Liver (tissue), 9 donors: ENCODE results near the gene ZNF746. TPM values are rescaled to one million over a fixed set of nuclear protein-coding genes. Genes with fewer than 3 reads are reported as not detected.

Experiments
- DNase-seq: peaks from one replicate; pipeline ENCODE4 v3.0.0-alpha.2; 2017; ENCODE audit warnings: low spot score
- H3K27ac ChIP-seq, 2 donors: one replicate each; pipeline ENCODE4 v1.7.0; 2013; ENCODE audit warnings: inconsistent platforms in 2 of 2, low read length in 2 of 2, control low read depth in 1 of 2, low read depth in 1 of 2, mild to moderate bottlenecking in 1 of 2
- H3K27me3 ChIP-seq, 4 donors: one replicate each; pipeline versions ENCODE4 v1.6.1 to v1.7.0; 2013; ENCODE audit warnings: low read length in 3 of 4, inconsistent platforms in 1 of 4, mild to moderate bottlenecking in 1 of 4, moderate library complexity in 1 of 4; ENCODE audit not compliant: control insufficient read depth in 4 of 4, insufficient read depth in 4 of 4
- H3K36me3 ChIP-seq, 4 donors: one replicate each; pipeline versions ENCODE4 v1.6.1 to v1.7.0; 2013; ENCODE audit warnings: low read length in 3 of 4, mild to moderate bottlenecking in 3 of 4, low read depth in 1 of 4, moderate library complexity in 1 of 4; ENCODE audit not compliant: control insufficient read depth in 4 of 4, insufficient read depth in 3 of 4
- H3K4me1 ChIP-seq, 4 donors: one replicate each; pipeline versions ENCODE4 v1.6.1 to v1.7.0; 2013; ENCODE audit warnings: low read length in 3 of 4, mild to moderate bottlenecking in 3 of 4, moderate library complexity in 1 of 4; ENCODE audit not compliant: control insufficient read depth in 4 of 4, insufficient read depth in 4 of 4
- H3K4me3 ChIP-seq, 3 donors: one replicate each; pipeline versions ENCODE4 v1.6.1 to v1.7.0; 2013; ENCODE audit warnings: low read length in 3 of 3, control low read depth in 1 of 3, low read depth in 1 of 3, mild to moderate bottlenecking in 1 of 3
- H3K9ac ChIP-seq, 2 donors: one replicate each; pipeline ENCODE4 v1.7.0; 2013; ENCODE audit warnings: low read length in 2 of 2, mild to moderate bottlenecking in 2 of 2, moderate library complexity in 2 of 2, control low read depth in 1 of 2, low read depth in 1 of 2
- H3K9me3 ChIP-seq, 4 donors: one replicate each; pipeline versions ENCODE4 v1.6.1 to v1.7.0; 2013; ENCODE audit warnings: low read length in 3 of 4; ENCODE audit not compliant: control insufficient read depth in 4 of 4
- EGR1 ChIP-seq, 2 donors: IDR thresholded peaks; 2 replicates each; pipeline ENCODE4 v1.6.1; 2016 to 2018; ENCODE audit warnings: antibody characterized with exemption in 2 of 2, low read depth in 2 of 2
- FOXA1 ChIP-seq: IDR thresholded peaks from 2 replicates; pipeline ENCODE4 v1.6.1; 2016; ENCODE audit warnings: antibody characterized with exemption
- FOXA2 ChIP-seq: IDR thresholded peaks from 2 replicates; pipeline ENCODE4 v1.6.1; 2016; ENCODE audit warnings: antibody characterized with exemption
- GABPA ChIP-seq, 2 donors: IDR thresholded peaks in 1 of 2; conservative IDR thresholded peaks in 1 of 2; 2 replicates each; pipeline ENCODE4 v1.6.1; 2016; ENCODE audit warnings: antibody characterized with exemption in 2 of 2, mild to moderate bottlenecking in 1 of 2, moderate library complexity in 1 of 2
- HNF4A ChIP-seq, 2 donors: conservative IDR thresholded peaks; 2 replicates each; pipeline ENCODE4 v1.6.1; 2016; ENCODE audit warnings: antibody characterized with exemption in 2 of 2, mild to moderate bottlenecking in 2 of 2
- HNF4G ChIP-seq: IDR thresholded peaks from 2 replicates; pipeline ENCODE4 v1.6.1; 2016; ENCODE audit warnings: antibody characterized with exemption
- JUND ChIP-seq, 2 donors: IDR thresholded peaks; 2 replicates each; pipeline ENCODE4 v1.6.1; 2016; ENCODE audit warnings: antibody characterized with exemption in 2 of 2
- MAX ChIP-seq: IDR thresholded peaks from 2 replicates; pipeline ENCODE4 v1.6.1; 2016; ENCODE audit warnings: antibody characterized with exemption
- NR2F2 ChIP-seq: IDR thresholded peaks from 2 replicates; pipeline ENCODE4 v1.6.1; 2016; ENCODE audit warnings: antibody characterized with exemption
- RAD21 ChIP-seq, 2 donors: IDR thresholded peaks; 2 replicates each; pipeline ENCODE4 v1.6.1; 2016; ENCODE audit warnings: antibody characterized with exemption in 2 of 2, mild to moderate bottlenecking in 2 of 2
- REST ChIP-seq: IDR thresholded peaks from 2 replicates; pipeline ENCODE4 v1.6.1; 2016; ENCODE audit warnings: antibody characterized with exemption, mild to moderate bottlenecking
- RXRA ChIP-seq, 2 donors: IDR thresholded peaks; 2 replicates each; pipeline ENCODE4 v1.6.1; 2017 to 2018; ENCODE audit warnings: antibody characterized with exemption in 2 of 2, mild to moderate bottlenecking in 1 of 2
- SP1 ChIP-seq: IDR thresholded peaks from 2 replicates; pipeline ENCODE4 v1.6.1; 2018; ENCODE audit warnings: antibody characterized with exemption, mild to moderate bottlenecking
- TAF1 ChIP-seq: conservative IDR thresholded peaks from 2 replicates; pipeline ENCODE4 v1.6.1; 2016; ENCODE audit warnings: antibody characterized with exemption, mild to moderate bottlenecking
- YY1 ChIP-seq: IDR thresholded peaks from 2 replicates; pipeline ENCODE4 v1.6.1; 2016; ENCODE audit warnings: antibody characterized with exemption, mild to moderate bottlenecking
- WGBS: extraction: QIAGEN DNeasy Blood & Tissue Kit; methylation state at CpG from one replicate; pipeline ENCODE4 v1.1.7; 2013; 5-methylcytosine and 5-hydroxymethylcytosine counted together
- polyA plus RNA-seq, 2 donors: library from polyadenylated mRNA; stranded (reverse) in 1 of 2; unstranded in 1 of 2; fragments of 200-250 nt in 1 of 2; fragments of >200 nt in 1 of 2; fragmentation: Nextera tagmentation in 1 of 2; extraction: Ambion mirVana in 1 of 2; gene quantifications; one replicate each; pipeline versions ENCODE4 v1.2.1 to v1.2.3, GENCODE V29; 2013 to 2015
- total RNA-seq, 2 donors: library from RNA; depleted of rRNA; stranded (reverse); fragments of >200 nt; gene quantifications; one replicate each; pipeline ENCODE4 v1.2.3, GENCODE V29; 2014
- TF ChIP-seq, protein P1 (sequence below): IDR thresholded peaks from 2 replicates; pipeline ENCODE4 v1.6.1; 2016; ENCODE audit warnings: antibody characterized with exemption
- TF ChIP-seq, protein P2 (sequence below): IDR thresholded peaks from 2 replicates; pipeline ENCODE4 v1.6.1; 2016; ENCODE audit warnings: antibody characterized with exemption
- TF ChIP-seq, protein P3 (sequence below): fragments of 150-350 bp; IDR thresholded peaks from 2 replicates; pipeline ENCODE4 v1.5.1; 2017; ENCODE audit warnings: improper control_type of control experiment, low read depth, low read length; ENCODE audit not compliant: missing input control
- donor health status: healthy.
- donor health status: healthy.
- donor health status: healthy.
- donor health status: healthy.
- donor health status: healthy.

Gene ZNF746
- total and polyA plus RNA-seq, 4 donors = 3.8 to 13.5 (median 9.2) TPM

DNA sequence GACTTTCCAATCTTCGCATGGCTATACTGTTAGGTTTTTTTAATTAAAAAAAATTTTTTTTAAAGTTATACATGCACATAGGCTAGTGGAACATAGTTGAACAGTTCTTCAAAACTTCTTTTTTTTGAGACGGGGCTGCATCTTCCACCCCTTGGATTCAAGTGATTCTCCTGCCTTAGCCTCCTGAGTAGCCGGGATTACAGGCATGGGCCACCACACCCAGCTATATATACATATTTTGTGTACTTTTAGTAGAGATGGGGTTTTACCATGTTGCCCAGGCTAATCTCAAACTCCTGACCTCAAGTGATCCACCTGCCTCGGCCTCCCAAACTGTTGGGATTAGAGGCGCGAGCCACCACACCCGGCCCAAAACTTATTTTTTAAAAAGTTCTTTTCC lies 54.1 kb downstream of the ZNF746 start:
- Histone ChIP-seq H3K9me3 (no peaks in the 10 kb centered on the region), H3K36me3 (peaks cover 8 to 22% (median 17%) of the 10 kb centered on the region in 4 donors), H3K27me3 (no peaks in the 10 kb centered on the region), H3K27ac (no peak overlapping the region), H3K9ac (no peak overlapping the region), H3K4me1 (no peaks in the 10 kb centered on the region), H3K4me3 (no peak overlapping the region)
- WGBS = 96% methylated on average over 7 of the region's 7 CpGs
- TF ChIP-seq EGR1 (IDR thresholded peaks at IDR 0.05; ENCODE audit: low read depth in 2 of 2) (no peak), NR2F2 (no peak), TAF1 (no peak), JUND (IDR thresholded peaks at IDR 0.05) (no peak), REST (no peak), FOXA1 (no peak), RXRA (IDR thresholded peaks at IDR 0.05) (no peak), HNF4G (no peak), GABPA (IDR thresholded peaks at IDR 0.05 in 1 of 2, conservative IDR thresholded peaks at IDR 0.05 in 1 of 2) (no peak), FOXA2 (no peak), HNF4A (conservative IDR thresholded peaks at IDR 0.05) (no peak), SP1 (no peak), RAD21 (IDR thresholded peaks at IDR 0.05) (no peak), YY1 (no peak), MAX (no peak)
- TF ChIP-seq, protein P1, sequence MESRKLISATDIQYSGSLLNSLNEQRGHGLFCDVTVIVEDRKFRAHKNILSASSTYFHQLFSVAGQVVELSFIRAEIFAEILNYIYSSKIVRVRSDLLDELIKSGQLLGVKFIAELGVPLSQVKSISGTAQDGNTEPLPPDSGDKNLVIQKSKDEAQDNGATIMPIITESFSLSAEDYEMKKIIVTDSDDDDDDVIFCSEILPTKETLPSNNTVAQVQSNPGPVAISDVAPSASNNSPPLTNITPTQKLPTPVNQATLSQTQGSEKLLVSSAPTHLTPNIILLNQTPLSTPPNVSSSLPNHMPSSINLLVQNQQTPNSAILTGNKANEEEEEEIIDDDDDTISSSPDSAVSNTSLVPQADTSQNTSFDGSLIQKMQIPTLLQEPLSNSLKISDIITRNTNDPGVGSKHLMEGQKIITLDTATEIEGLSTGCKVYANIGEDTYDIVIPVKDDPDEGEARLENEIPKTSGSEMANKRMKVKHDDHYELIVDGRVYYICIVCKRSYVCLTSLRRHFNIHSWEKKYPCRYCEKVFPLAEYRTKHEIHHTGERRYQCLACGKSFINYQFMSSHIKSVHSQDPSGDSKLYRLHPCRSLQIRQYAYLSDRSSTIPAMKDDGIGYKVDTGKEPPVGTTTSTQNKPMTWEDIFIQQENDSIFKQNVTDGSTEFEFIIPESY = no peak
- TF ChIP-seq, protein P2, sequence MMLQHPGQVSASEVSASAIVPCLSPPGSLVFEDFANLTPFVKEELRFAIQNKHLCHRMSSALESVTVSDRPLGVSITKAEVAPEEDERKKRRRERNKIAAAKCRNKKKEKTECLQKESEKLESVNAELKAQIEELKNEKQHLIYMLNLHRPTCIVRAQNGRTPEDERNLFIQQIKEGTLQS = no peak
- TF ChIP-seq, protein P3, sequence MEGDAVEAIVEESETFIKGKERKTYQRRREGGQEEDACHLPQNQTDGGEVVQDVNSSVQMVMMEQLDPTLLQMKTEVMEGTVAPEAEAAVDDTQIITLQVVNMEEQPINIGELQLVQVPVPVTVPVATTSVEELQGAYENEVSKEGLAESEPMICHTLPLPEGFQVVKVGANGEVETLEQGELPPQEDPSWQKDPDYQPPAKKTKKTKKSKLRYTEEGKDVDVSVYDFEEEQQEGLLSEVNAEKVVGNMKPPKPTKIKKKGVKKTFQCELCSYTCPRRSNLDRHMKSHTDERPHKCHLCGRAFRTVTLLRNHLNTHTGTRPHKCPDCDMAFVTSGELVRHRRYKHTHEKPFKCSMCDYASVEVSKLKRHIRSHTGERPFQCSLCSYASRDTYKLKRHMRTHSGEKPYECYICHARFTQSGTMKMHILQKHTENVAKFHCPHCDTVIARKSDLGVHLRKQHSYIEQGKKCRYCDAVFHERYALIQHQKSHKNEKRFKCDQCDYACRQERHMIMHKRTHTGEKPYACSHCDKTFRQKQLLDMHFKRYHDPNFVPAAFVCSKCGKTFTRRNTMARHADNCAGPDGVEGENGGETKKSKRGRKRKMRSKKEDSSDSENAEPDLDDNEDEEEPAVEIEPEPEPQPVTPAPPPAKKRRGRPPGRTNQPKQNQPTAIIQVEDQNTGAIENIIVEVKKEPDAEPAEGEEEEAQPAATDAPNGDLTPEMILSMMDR = no peak
- no peak for DNase-seq

DNA sequence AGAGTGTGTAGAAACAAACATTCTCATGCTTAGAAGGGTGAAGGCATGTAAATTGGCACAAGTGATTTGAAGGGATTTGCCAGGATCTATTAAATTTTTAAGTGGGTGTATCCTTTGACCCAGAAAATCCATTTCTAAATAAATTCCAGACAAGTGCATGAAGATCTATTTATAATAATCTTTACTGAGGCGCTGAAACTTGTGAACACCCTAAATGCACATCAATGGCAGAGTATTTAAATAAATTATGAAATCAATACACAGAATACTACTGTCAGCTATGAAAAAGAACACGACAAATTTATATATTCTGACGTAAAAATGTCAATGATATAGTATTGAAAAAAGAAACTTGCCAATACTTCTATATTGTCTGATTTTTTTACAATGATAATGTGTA lies 54.7 kb downstream of the ZNF746 start:
- DNase-seq = no peak
- Histone ChIP-seq H3K4me3 (no peak overlapping the region), H3K36me3 (peaks cover 6 to 21% (median 16%) of the 10 kb centered on the region in 4 donors), H3K9me3 (no peaks in the 10 kb centered on the region), H3K9ac (no peak overlapping the region), H3K27me3 (no peaks in the 10 kb centered on the region), H3K4me1 (no peaks in the 10 kb centered on the region), H3K27ac (no peak overlapping the region)
- TF ChIP-seq EGR1 (IDR thresholded peaks at IDR 0.05; ENCODE audit: low read depth in 2 of 2) (no peak), JUND (IDR thresholded peaks at IDR 0.05) (no peak), HNF4A (conservative IDR thresholded peaks at IDR 0.05) (no peak), GABPA (IDR thresholded peaks at IDR 0.05 in 1 of 2, conservative IDR thresholded peaks at IDR 0.05 in 1 of 2) (no peak), NR2F2 (no peak), FOXA2 (no peak), TAF1 (no peak), MAX (no peak)
- TF ChIP-seq, protein P1 = no peak
- TF ChIP-seq, protein P2 = no peak
- 95% methylated on average over 3 of the region's 3 CpGs for WGBS
